ENCODE results near the gene C10orf95.

The C10orf95 gene

DNA sequence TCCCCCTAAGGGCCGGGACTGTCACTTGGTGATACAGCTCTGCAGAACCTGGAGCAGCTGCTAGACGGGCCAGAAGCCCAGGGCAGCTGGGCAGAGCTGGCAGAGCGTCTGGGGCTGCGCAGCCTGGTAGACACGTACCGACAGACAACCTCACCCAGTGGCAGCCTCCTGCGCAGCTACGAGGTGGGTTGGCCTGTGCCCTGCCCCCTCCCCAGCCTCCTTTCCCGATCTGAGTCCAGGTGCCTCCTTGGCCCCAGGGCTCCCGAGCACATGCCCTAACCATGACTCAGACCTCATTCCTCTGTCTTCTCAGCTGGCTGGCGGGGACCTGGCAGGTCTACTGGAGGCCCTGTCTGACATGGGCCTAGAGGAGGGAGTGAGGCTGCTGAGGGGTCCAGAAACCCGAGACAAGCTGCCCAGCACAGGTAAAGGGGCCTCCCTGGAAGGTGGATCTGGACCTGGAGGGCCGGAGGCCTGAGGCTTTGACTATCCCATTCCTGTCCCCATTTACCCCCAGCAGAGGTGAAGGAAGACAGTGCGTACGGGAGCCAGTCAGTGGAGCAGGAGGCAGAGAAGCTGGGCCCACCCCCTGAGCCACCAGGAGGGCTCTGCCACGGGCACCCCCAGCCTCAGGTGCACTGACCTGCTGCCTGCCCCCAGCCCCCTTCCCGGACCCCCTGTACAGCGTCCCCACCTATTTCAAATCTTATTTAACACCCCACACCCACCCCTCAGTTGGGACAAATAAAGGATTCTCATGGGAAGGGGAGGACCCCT is 49.4 kb downstream of the C10orf95 start:
- peak; percentile 63 for DNase-seq (ENCODE audit: low read depth)

DNA sequence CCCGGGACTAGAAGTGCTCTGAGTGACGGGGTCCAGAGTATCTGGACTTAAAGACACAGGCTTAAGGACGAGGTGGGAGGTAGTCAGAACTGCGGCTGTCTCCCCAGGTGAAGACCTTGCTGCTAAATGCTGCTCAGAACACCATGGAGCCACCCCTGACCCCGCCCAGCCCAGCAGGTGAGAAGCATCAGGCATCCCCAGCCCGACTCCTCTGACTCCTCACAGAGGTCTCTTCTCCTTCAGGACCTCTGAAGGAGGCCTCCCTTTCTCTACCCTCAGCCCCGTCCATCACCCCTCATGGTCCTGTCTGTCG is 50.0 kb downstream of the C10orf95 start:
- DNase-seq (ENCODE audit: low read depth) = no peak

DNA sequence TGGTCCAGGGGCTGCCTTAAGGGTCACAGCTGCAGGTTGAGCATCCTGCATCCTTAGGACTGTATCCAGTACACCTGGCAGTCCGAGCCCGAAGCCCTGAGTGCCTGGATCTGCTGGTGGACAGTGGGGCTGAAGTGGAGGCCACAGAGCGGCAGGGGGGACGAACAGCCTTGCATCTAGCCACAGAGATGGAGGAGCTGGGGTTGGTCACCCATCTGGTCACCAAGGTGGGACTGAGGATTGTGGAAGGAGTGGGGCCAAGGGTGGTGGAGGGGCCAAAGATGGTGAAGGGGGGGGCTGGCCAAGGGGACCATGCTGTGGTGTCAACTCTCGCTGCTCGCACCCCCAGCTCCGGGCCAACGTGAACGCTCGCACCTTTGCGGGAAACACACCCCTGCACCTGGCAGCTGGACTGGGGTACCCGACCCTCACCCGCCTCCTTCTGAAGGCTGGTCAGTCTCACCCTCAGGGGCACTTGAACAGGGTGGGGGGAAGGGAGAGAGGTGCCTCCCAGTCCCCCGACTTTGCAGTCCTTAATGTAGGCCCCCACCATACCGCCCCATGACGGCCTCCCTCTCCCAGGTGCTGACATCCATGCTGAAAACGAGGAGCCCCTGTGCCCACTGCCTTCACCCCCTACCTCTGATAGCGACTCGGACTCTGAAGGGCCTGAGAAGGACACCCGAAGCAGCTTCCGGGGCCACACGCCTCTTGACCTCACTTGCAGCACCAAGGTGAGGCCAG is 50.6 kb downstream of the C10orf95 start:
- no peak for DNase-seq (ENCODE audit: low read depth)

DNA sequence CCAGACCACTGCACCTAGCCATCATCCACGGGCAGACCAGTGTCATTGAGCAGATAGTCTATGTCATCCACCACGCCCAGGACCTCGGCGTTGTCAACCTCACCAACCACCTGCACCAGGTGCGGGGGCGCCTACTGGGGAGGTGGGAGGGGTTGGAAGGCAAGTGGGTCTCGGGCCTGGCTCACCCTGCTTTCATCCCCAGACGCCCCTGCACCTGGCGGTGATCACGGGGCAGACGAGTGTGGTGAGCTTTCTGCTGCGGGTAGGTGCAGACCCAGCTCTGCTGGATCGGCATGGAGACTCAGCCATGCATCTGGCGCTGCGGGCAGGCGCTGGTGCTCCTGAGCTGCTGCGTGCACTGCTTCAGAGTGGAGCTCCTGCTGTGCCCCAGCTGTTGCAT is 51.3 kb downstream of the C10orf95 start:
- no peak for DNase-seq (ENCODE audit: low read depth)
